WTC11 (cell line): ENCODE measurements around the gene LPIN3. TPM values are rescaled to one million over a fixed set of nuclear protein-coding genes. Genes with fewer than 3 reads are reported as not detected.
A peak's percentile ranks its signal among the peaks of the same experiment; 100 is the strongest.

Source experiments
- ATAC-seq: fragments of 200-7000 bp; cut with Tn5 transposase; 2 replicates; pipeline ENCODE4 v1.10.0; 2021; ENCODE audit warnings: mild to moderate bottlenecking, moderate library complexity
- CTCF ChIA-PET: fragments of 300-600 bp; sonication (Branson Sonifier 250); formaldehyde crosslinking; loops from one replicate; lab custom pipeline; 2021; ENCODE audit warnings: antibody characterized with exemption; lab: Charles Lee
- POLR2A ChIA-PET: fragments of 350-600 bp; sonication (Branson Sonifier 250); formaldehyde crosslinking; loops from one replicate; lab custom pipeline; 2021; ENCODE audit warnings: antibody characterized with exemption; lab: Charles Lee
- DNase-seq: peaks from one replicate; pipeline ENCODE4 v3.0.0; 2021; ENCODE audit warnings: low spot score
- H3K27ac Mint-ChIP-seq: 2 replicates; pipeline ENCODE4 v1.8.0; 2021; ENCODE audit warnings: mixed read lengths
- H3K27me3 Mint-ChIP-seq: 2 replicates; pipeline ENCODE4 v1.8.0; 2021; ENCODE audit warnings: low read depth, mild to moderate bottlenecking, moderate library complexity, mixed read lengths
- H3K36me3 Mint-ChIP-seq: 2 replicates; pipeline ENCODE4 v1.8.0; 2021; ENCODE audit warnings: mixed read lengths
- H3K4me1 Mint-ChIP-seq: 2 replicates; pipeline ENCODE4 v1.8.0; 2022; ENCODE audit warnings: mixed read lengths
- H3K4me3 Mint-ChIP-seq: 2 replicates; pipeline ENCODE4 v1.8.0; 2021; ENCODE audit warnings: mild to moderate bottlenecking, moderate library complexity, mixed read lengths
- H3K9me3 Mint-ChIP-seq: 2 replicates; pipeline ENCODE4 v1.8.0; 2021; ENCODE audit warnings: mixed read lengths
- AFF4 ChIP-seq: sonication (generic); formaldehyde crosslinking; IDR thresholded peaks from 2 replicates; pipeline ENCODE4 v1.8.1; 2023; ENCODE audit warnings: mild to moderate bottlenecking, missing genetic modification reagents, borderline replicate concordance
- CREB1 ChIP-seq: sonication (generic); formaldehyde crosslinking; IDR thresholded peaks from 2 replicates; pipeline ENCODE4 v1.8.0; 2023; ENCODE audit warnings: mild to moderate bottlenecking, missing genetic modification reagents
- HMGA2 ChIP-seq: fragments of 250-450 bp; sonication (Bioruptor Pico); IDR thresholded peaks from 2 replicates; pipeline ENCODE4 v1.4.0; 2021; ENCODE audit warnings: mild to moderate bottlenecking, moderate library complexity
- NFYB ChIP-seq: sonication (generic); formaldehyde crosslinking; conservative IDR thresholded peaks from 2 replicates; pipeline ENCODE4 v1.8.0; 2022; ENCODE audit warnings: low read depth, missing genetic modification reagents
- SOX15 ChIP-seq: fragments of 250-450 bp; sonication (Bioruptor Pico); IDR thresholded peaks from 2 replicates; pipeline ENCODE4 v1.9.0; 2021; ENCODE audit warnings: mild to moderate bottlenecking
- ZNF121 ChIP-seq: sonication (generic); formaldehyde crosslinking; IDR thresholded peaks from 2 replicates; pipeline ENCODE4 v1.8.0; 2023; ENCODE audit warnings: missing genetic modification reagents
- ZNF416 ChIP-seq: fragments of 250-450 bp; sonication (Bioruptor Pico); IDR thresholded peaks from 2 replicates; pipeline ENCODE4 v1.9.0; 2021; ENCODE audit warnings: mild to moderate bottlenecking, inconsistent platforms
- total RNA-seq: library from RNA; stranded (reverse); gene quantifications from 3 replicates; pipeline ENCODE4 v1.2.3, GENCODE V29; 2021
- TF ChIP-seq, protein P1 (sequence below): sonication (generic); formaldehyde crosslinking; IDR thresholded peaks from 2 replicates; pipeline ENCODE4 v1.8.0; 2023; ENCODE audit warnings: missing genetic modification reagents
- TF ChIP-seq, protein P2 (sequence below): sonication (generic); formaldehyde crosslinking; IDR thresholded peaks from 2 replicates; pipeline ENCODE4 v1.8.1; 2023; ENCODE audit warnings: mild to moderate bottlenecking, missing genetic modification reagents, moderate library complexity
- TF ChIP-seq, protein P3 (sequence below): sonication (generic); formaldehyde crosslinking; IDR thresholded peaks from 2 replicates; pipeline ENCODE4 v1.8.0; 2023; ENCODE audit warnings: mild to moderate bottlenecking, missing genetic modification reagents
- TF ChIP-seq, protein P4 (sequence below): sonication (generic); formaldehyde crosslinking; IDR thresholded peaks from 2 replicates; pipeline ENCODE4 v1.8.1; 2022; ENCODE audit warnings: mild to moderate bottlenecking, moderate library complexity, missing genetic modification reagents

Gene LPIN3
- total RNA-seq, 1 experiment from 2014 or later, result 7.9 TPM

DNA sequence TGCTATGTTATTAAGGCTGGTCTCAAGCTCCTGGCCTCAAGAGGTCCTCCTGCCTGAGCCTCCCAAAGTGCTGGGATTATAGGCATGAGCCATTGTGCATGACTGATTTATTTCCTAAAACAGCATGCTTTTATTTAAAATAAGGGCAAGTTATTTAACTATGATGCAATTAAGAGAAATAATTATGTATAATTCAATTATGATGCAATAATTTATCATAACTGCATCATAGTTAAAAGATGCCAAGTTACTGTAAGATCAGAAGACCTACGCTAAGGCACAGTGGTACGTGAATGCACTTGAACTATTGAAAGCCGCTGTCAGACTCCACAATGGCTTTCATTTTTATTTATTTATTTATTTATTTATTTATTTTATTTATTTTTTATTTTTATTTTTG lies 50.3 kb downstream of the LPIN3 start:
- Mint-ChIP-seq H3K27ac (no peak overlapping the region), H3K4me1 (peaks cover 18% of the 10 kb centered on the region), H3K36me3 (no peaks in the 10 kb centered on the region), H3K4me3 (no peak overlapping the region), H3K9me3 (no peaks in the 10 kb centered on the region), H3K27me3 (no peaks in the 10 kb centered on the region; the same call in 1 of the 2 replicates)
- ATAC-seq (no peak), DNase-seq (no peak)
- POLR2A ChIA-PET, result no interaction called here
- CTCF ChIA-PET, result interaction anchor here (1.1 kb wide), 1 partner anchor 50 kb away, joined by 3 read pairs; the partner anchor contains the start of gene LPIN3
- peak; percentile 44; the same call in 1 of the 2 replicates for TF ChIP-seq HMGA2 (CRISPR knock-in tag)
- no peak for TF ChIP-seq AFF4 (CRISPR knock-in tag)

DNA sequence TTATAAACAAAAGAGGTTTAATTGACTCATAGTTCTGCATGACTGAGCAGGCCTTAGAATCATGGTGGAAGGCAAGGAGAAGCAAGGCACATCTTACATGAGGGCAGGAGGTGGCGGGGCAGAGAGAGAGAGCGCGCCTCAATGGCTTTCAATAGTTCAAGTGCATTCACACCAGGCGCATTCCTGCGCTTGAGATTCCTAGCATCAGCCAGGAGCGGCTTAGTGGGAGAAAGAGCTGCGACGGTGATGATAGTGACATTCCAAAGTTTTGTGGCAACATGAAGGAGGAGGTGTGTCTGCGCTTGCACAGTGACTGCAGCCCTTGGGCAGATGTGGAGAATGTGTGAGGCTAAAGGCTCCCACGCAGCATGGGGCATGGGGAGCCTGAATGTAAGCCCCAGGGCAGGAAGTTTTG lies 51.0 kb downstream of the LPIN3 start:
- Mint-ChIP-seq H3K27ac (peak overlapping the region; percentile 26; the same call in 1 of the 2 replicates), H3K4me3 (no peak overlapping the region), H3K36me3 (no peaks in the 10 kb centered on the region), H3K27me3 (no peaks in the 10 kb centered on the region; the same call in 1 of the 2 replicates), H3K4me1 (peaks cover 25% of the 10 kb centered on the region), H3K9me3 (no peaks in the 10 kb centered on the region)
- no peak for DNase-seq
- no peak for ATAC-seq
- ChIA-PET CTCF (no interaction called here), POLR2A (no interaction called here)
- TF ChIP-seq, protein P1, sequence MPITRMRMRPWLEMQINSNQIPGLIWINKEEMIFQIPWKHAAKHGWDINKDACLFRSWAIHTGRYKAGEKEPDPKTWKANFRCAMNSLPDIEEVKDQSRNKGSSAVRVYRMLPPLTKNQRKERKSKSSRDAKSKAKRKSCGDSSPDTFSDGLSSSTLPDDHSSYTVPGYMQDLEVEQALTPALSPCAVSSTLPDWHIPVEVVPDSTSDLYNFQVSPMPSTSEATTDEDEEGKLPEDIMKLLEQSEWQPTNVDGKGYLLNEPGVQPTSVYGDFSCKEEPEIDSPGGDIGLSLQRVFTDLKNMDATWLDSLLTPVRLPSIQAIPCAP (CRISPR knock-in tag), result no peak
- TF ChIP-seq CREB1 (CRISPR knock-in tag) (no peak), NFYB (CRISPR knock-in tag) (no peak), SOX15 (CRISPR knock-in tag) (no peak), ZNF416 (no peak), AFF4 (CRISPR knock-in tag) (no peak)
- TF ChIP-seq, protein P2, sequence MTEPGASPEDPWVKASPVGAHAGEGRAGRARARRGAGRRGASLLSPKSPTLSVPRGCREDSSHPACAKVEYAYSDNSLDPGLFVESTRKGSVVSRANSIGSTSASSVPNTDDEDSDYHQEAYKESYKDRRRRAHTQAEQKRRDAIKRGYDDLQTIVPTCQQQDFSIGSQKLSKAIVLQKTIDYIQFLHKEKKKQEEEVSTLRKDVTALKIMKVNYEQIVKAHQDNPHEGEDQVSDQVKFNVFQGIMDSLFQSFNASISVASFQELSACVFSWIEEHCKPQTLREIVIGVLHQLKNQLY (CRISPR knock-in tag), result no peak

GRCh38 chr20:41392295-41392694 lies 51.7 kb downstream of the LPIN3 start:
- TF ChIP-seq ZNF121 (CRISPR knock-in tag), result peak; percentile 72
- TF ChIP-seq, protein P3, sequence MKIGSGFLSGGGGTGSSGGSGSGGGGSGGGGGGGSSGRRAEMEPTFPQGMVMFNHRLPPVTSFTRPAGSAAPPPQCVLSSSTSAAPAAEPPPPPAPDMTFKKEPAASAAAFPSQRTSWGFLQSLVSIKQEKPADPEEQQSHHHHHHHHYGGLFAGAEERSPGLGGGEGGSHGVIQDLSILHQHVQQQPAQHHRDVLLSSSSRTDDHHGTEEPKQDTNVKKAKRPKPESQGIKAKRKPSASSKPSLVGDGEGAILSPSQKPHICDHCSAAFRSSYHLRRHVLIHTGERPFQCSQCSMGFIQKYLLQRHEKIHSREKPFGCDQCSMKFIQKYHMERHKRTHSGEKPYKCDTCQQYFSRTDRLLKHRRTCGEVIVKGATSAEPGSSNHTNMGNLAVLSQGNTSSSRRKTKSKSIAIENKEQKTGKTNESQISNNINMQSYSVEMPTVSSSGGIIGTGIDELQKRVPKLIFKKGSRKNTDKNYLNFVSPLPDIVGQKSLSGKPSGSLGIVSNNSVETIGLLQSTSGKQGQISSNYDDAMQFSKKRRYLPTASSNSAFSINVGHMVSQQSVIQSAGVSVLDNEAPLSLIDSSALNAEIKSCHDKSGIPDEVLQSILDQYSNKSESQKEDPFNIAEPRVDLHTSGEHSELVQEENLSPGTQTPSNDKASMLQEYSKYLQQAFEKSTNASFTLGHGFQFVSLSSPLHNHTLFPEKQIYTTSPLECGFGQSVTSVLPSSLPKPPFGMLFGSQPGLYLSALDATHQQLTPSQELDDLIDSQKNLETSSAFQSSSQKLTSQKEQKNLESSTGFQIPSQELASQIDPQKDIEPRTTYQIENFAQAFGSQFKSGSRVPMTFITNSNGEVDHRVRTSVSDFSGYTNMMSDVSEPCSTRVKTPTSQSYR (CRISPR knock-in tag), result no peak
- TF ChIP-seq, protein P4, sequence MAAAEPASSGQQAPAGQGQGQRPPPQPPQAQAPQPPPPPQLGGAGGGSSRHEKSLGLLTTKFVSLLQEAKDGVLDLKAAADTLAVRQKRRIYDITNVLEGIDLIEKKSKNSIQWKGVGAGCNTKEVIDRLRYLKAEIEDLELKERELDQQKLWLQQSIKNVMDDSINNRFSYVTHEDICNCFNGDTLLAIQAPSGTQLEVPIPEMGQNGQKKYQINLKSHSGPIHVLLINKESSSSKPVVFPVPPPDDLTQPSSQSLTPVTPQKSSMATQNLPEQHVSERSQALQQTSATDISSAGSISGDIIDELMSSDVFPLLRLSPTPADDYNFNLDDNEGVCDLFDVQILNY, result no peak
- TF ChIP-seq, all 79 proteins: peak for 1
- ChIA-PET CTCF (no interaction called here), POLR2A (no interaction called here)
- DNase-seq (no peak), ATAC-seq (no peak)
- H3K27me3 Mint-ChIP-seq, result no peaks in the 10 kb centered on the region; the same call in 1 of the 2 replicates
- no peaks in the 10 kb centered on the region for H3K9me3 Mint-ChIP-seq
- no peak overlapping the region for H3K27ac Mint-ChIP-seq
- H3K4me1 Mint-ChIP-seq, result peaks cover 25% of the 10 kb centered on the region
- H3K36me3 Mint-ChIP-seq, result no peaks in the 10 kb centered on the region
- H3K4me3 Mint-ChIP-seq, result no peak overlapping the region
